Nucleus accumbens (tissue), 56 donors: ENCODE measurements around the gene ANKRD26.
"Not testable (repeated sequence)": the region's sequence is repeated elsewhere in the genome, so short reads cannot be mapped to it uniquely, and the experiment has no call there.

Experiments
- DNase-seq, 56 donors: peaks; one replicate each; lab custom pipeline; 2025; lab: John Stamatoyannopoulos, UW

Gene ANKRD26

DNA sequence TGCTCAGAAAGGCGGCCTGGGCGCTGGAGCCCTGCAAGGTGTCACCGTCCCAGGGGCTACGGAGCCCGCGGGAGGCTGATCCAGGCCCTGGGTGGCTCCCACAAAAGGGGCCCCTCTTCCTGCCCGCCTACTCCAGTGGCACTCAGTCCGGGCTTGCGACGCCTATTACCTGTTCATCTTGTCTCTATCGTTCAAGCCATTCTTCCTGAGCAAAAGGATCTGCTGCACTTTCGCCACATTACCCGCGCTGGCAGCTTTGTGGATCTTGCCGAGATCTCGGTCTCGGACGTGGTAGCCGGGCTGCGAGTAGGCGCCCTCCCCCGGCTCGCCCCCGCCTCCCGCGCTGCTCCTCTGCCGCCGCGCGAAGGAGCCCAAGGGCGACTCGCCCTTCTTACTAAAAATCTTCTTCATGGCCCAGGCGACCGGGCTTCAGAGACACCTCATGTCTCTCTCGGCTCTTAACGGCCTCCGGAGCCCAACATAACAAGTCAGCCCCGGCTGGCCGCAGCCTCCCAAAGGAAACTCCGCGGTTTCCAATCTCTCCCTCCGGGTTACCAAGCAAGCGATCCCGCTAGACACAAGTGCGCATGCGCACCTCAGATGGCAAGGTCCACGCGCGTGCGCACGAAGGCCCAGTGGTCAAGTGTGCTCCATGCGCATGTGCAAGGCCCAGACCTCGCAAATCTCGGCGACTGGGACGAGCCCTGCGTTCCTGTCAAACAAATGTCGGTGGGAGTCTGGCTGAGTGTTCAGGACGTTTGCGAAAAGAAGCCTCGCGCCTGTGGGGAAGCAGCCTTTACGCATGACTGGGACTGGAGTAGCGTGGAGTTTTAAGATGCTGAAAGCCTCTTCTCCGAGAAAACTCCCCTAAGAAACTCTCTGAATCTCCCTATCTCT is at the start of gene ANKRD26:
Gene ANKRD26, minus strand, starts transcription at position 579 of the 897 bp plus-strand sequence. Its CDS starts 168 bp downstream, at position 411.
- DNase-seq, result peak; percentile 47 to 97 (median 92)

GRCh38 chr10:27147701-27148100 is 47.4 kb upstream of the ANKRD26 start:
- DNase-seq, result no peak

GRCh38 chr10:27145937-27146336 is 45.6 kb upstream of the ANKRD26 start:
- no peak for DNase-seq

GRCh38 chr10:27143686-27144085 is 43.4 kb upstream of the ANKRD26 start:
- no peak for DNase-seq

- no peak for DNase-seq
Measured at GRCh38 chr10:27138277-27138676, 38.0 kb upstream of the ANKRD26 start.

DNA sequence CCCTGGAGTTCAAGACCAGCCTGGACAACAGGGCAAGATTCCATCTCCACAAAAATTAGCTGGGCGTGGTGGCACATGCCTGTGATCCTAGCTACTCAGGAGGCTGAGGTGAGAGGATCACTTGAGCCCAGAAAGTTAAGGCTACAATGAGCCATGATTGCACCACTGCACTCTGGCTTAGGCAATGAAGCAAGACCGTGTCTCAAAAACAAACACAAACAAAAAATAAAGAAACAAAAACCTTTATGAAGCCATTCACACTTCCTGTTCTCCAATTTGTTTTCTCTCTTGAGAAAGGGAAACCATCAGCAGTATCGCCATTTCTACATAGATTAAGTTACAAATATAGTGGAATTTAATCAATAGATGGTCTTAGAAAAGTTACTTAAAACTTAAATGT is 34.1 kb upstream of the ANKRD26 start:
- no peak for DNase-seq

DNA sequence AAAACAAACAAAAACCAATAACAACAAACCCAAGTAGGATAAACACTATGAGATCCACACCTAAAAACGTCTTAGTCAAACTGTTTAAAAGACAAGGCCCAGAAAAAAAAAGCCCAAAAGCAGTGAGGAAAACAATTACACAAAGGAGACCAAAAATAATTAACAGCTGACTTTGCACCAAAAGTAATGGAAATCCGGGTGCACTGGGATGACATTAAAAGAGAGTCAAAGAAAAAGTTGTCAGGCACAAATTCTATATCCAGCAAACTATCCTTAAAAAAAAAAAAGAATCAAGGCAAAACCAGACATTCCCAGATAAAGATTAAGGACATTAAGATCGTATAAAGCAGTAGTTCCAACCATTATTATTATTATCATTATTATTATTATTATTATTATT is 7.9 kb upstream of the ANKRD26 start:
- no peak for DNase-seq

DNA sequence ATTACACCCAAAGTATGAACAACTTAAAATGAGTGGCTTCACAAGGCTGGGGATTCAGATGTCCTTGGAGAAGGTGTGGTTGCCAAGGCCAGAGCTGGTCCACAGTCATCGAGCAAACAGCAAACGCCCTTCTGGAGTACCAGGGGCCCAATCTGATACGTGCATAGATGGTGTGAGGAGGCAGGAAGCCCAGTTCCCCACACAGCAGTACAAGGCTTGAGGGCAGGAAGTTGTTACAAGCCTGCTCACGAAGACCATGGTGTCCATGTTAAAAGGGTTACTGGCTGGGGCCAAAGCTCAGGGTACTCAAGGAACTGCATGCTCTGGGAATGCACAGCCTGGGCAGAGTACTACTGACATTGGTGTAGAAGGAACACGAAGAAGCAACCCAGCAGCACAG is 4.6 kb upstream of the ANKRD26 start:
- DNase-seq, result no peak

DNA sequence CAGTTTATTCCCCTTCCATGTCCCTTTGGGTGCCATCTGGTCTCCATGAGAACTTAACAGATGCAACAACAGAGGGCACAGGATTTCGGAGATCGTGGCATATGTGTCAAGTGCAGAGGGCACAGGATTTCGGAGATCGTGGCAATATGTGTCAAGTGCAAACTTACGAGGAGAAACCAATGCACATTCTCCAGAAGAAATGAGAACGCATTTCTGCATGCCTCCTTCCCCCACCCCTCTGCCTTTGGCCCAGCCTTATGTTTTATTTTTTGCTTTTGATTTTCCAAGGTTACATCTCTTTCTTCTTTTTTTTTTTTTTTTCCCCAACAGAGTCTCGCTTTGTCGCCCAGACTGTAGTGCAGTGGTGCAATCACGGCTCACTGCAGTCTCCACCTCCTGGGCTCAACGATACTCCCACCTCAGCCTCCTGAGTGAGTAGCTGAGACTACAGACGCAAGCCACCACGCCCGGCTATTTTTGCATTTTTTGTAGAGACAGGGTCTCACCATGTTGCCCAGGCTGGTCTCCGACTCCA is 586 bp upstream of the ANKRD26 start:
- DNase-seq, result peak in 9 of 56 donors; percentile 3 to 53 (median 14)

DNA sequence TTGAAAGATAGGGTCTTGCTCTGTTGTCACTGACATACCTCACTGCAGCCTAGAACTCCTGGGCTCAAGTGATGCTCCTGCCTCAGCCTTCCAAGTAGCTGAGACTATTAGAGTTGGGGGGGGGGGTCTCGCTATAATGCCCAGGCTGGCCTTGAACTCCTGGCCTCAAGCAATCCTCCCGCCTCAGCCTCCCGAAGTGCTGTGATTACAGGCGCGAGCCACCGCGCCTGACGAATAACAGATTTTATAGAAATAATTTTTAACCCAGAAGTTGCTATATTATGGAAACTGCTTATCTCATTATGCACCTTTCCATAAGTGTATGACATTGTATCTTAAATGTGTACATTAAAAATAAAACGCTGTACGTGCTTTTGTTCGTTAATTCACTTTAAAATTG is 846 bp downstream of the ANKRD26 start:
- DNase-seq, result no peak

- DNase-seq, result no peak
Measured at GRCh38 chr10:27088119-27089044, 11.9 kb downstream of the ANKRD26 start.

- no peak for DNase-seq
Measured at GRCh38 chr10:27072436-27073114, 27.7 kb downstream of the ANKRD26 start.

GRCh38 chr10:27068217-27068891 is 31.9 kb downstream of the ANKRD26 start:
- DNase-seq, result no peak

- DNase-seq, result no peak
Measured at GRCh38 chr10:27065084-27065483, 35.2 kb downstream of the ANKRD26 start.

- no peak for DNase-seq
Measured at GRCh38 chr10:27052656-27053055, 47.6 kb downstream of the ANKRD26 start.

- DNase-seq, result not testable (repeated sequence)
Measured at GRCh38 chr10:27045247-27045646, 55.0 kb downstream of the ANKRD26 start.

- no peak for DNase-seq
Measured at GRCh38 chr10:27041196-27041595, 59.1 kb downstream of the ANKRD26 start.

DNA sequence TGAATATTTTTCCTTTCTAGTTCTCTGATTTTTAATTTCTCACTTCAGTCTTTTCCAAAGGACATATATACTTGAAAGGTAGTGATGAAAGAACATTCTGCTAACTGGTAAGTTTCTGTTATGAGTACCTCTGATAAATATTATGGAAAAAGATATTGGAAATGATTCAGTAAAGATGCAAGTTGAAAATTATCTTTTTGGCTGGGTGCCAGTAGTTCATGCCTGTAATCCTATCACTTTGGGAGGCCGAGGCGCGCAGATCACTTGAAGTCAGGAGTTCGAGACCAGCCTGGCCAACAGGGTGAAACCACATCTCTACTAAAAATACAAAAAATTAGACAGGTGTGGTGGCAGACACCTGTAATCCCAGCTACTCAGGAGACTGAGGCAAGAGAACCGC is 62.1 kb downstream of the ANKRD26 start:
- DNase-seq, result no peak

- DNase-seq, result no peak
Measured at GRCh38 chr10:27035163-27035562, 65.1 kb downstream of the ANKRD26 start.

GRCh38 chr10:27030060-27030459 is 70.2 kb downstream of the ANKRD26 start:
- DNase-seq, result no peak
